Colonic mucosa (tissue), 4 donors: ENCODE data around the gene FAM114A2. TPM values are rescaled to one million over a fixed set of nuclear protein-coding genes. Genes with fewer than 3 reads are reported as not detected.

Source experiments
- DNase-seq: peaks from one replicate; pipeline ENCODE4 v3.0.0-alpha.2; 2020
- H3K27ac ChIP-seq: fragments of 200-600 bp; one replicate; pipeline ENCODE4 v1.8.0; 2021
- H3K27me3 ChIP-seq: fragments of 200-600 bp; one replicate; pipeline ENCODE4 v1.8.0; 2021
- H3K36me3 ChIP-seq: fragments of 200-600 bp; one replicate; pipeline ENCODE4 v1.8.0; 2021
- H3K4me1 ChIP-seq: fragments of 200-600 bp; one replicate; pipeline ENCODE4 v1.8.0; 2021; ENCODE audit warnings: mild to moderate bottlenecking
- H3K4me3 ChIP-seq: fragments of 200-600 bp; one replicate; pipeline ENCODE4 v1.8.0; 2021
- H3K9ac ChIP-seq, 2 donors: one replicate each; pipeline ENCODE4 v1.7.0; 2013; ENCODE audit warnings: control low read depth in 2 of 2, low read depth in 2 of 2, low read length in 2 of 2
- H3K9me3 ChIP-seq: fragments of 200-600 bp; one replicate; pipeline ENCODE4 v1.8.0; 2021
- CTCF ChIP-seq: fragments of 200-600 bp; IDR thresholded peaks from one replicate; pipeline ENCODE4 v1.8.0; 2022; ENCODE audit warnings: antibody characterized with exemption, mild to moderate bottlenecking
- intact Hi-C: fragments of 100-400 bp; cut with DNase I; formaldehyde crosslinking; loops from one replicate; pipeline ENCODE4 v1.14.1; 2022
- total RNA-seq, 2 donors: library from RNA; stranded (reverse); fragmentation: NEBNext Ultra II Directional in 1 of 2; extraction: Animal tissue kit (Norgen Biotek cat#: 25700) in 1 of 2; gene quantifications; one replicate each; pipeline ENCODE4 v1.2.1, GENCODE V29; 2021
- donor health status: healthy.
- donor health status: DM: no; HTN: no; CAD: no.
- donor health status: DM: no; HTN: no; CAD: no.

FAM114A2 gene
- total RNA-seq, 2 donors from 2014 or later, result 15.8 to 16.0 TPM

- H3K9ac ChIP-seq, result no peak overlapping the region
- H3K9me3 ChIP-seq, result no peaks in the 10 kb centered on the region
- no peaks in the 10 kb centered on the region for H3K27me3 ChIP-seq
- intact Hi-C loops, result no loop called here
- H3K4me1 ChIP-seq, result no peaks in the 10 kb centered on the region
- no peak overlapping the region for H3K4me3 ChIP-seq
- H3K36me3 ChIP-seq, result no peaks in the 10 kb centered on the region
- no peak for TF ChIP-seq CTCF
- no peak overlapping the region for H3K27ac ChIP-seq
- no peak for DNase-seq
Observed at GRCh38 chr5:154047324-154047723, 8.6 kb upstream of the FAM114A2 start.

GRCh38 chr5:154046486-154046885, 7.8 kb upstream of the FAM114A2 start:
- DNase-seq, result no peak
- Histone ChIP-seq H3K27me3 (no peaks in the 10 kb centered on the region), H3K4me3 (no peak overlapping the region), H3K36me3 (no peaks in the 10 kb centered on the region), H3K27ac (no peak overlapping the region), H3K9me3 (no peaks in the 10 kb centered on the region), H3K9ac (no peak overlapping the region), H3K4me1 (no peaks in the 10 kb centered on the region)
- intact Hi-C loops, result no loop called here
- TF ChIP-seq CTCF, result no peak

GRCh38 chr5:154044581-154044980, 5.9 kb upstream of the FAM114A2 start:
- intact Hi-C loops, result no loop called here
- DNase-seq, result no peak
- Histone ChIP-seq H3K4me3 (no peak overlapping the region), H3K27ac (no peak overlapping the region), H3K36me3 (no peaks in the 10 kb centered on the region), H3K9ac (no peak overlapping the region), H3K9me3 (no peaks in the 10 kb centered on the region), H3K27me3 (no peaks in the 10 kb centered on the region), H3K4me1 (no peaks in the 10 kb centered on the region)
- no peak for TF ChIP-seq CTCF

- Histone ChIP-seq H3K27me3 (no peaks in the 10 kb centered on the region), H3K9me3 (no peaks in the 10 kb centered on the region), H3K27ac (no peak overlapping the region), H3K9ac (no peak overlapping the region), H3K4me3 (no peak overlapping the region), H3K4me1 (no peaks in the 10 kb centered on the region), H3K36me3 (no peaks in the 10 kb centered on the region)
- no peak for TF ChIP-seq CTCF
- intact Hi-C loops, result no loop called here
- no peak for DNase-seq
Observed at GRCh38 chr5:154044099-154044498, 5.4 kb upstream of the FAM114A2 start.

GRCh38 chr5:154042766-154043165, 4.1 kb upstream of the FAM114A2 start:
- no peak for DNase-seq
- H3K9ac ChIP-seq, result no peak overlapping the region
- intact Hi-C loops, result no loop called here

More at GRCh38 chr5:154042766-154043165, 4.1 kb upstream of the FAM114A2 start:
- H3K9me3 ChIP-seq, result no peaks in the 10 kb centered on the region
- TF ChIP-seq CTCF, result no peak
- no peak overlapping the region for H3K4me3 ChIP-seq
- H3K36me3 ChIP-seq, result no peaks in the 10 kb centered on the region
- no peaks in the 10 kb centered on the region for H3K4me1 ChIP-seq
- no peaks in the 10 kb centered on the region for H3K27me3 ChIP-seq
- no peak overlapping the region for H3K27ac ChIP-seq
